GM21360 (cell line): ENCODE results near the gene FAM120B.

ENCODE experiments used
- ATAC-seq: cut with Tn5 transposase; IDR thresholded peaks from one replicate; pipeline ENCODE4 v1.9.1; 2021; ENCODE audit warnings: mild to moderate bottlenecking, moderate library complexity; ENCODE audit not compliant: unreplicated experiment

Gene FAM120B

DNA sequence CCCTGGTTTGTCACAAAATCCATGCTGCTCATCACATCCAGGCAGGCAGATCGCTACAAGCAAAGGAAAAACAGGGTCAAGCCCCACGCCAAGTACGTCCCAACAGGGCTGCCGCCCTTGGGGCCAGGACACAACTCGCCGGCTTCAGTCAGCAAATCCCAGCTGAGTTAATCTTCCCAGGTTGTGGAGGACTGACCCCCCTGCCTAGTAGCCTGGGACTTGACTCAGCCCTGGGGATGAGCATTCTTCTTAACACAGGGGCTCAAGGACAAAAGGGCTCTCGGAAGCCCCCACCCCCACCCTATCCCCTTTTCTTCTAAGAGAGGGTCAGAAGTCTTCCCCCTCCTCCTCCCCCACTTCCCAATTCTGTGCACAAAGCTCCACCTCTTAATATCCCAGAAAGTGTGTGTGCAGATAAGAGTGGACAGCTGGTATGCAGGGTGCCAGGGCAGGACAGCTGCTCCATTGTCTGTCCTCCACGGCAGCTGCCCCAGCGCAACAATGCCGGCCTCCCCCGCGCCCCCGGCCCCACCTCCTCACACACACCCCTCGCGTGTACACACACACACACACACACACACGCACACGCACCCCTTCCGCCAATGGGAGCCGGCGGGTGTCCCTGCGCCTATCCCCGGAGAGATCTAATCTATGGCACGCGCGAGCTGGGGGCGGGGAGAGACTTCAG, 20.2 kb upstream of the FAM120B start:
- ATAC-seq: no peak

DNA sequence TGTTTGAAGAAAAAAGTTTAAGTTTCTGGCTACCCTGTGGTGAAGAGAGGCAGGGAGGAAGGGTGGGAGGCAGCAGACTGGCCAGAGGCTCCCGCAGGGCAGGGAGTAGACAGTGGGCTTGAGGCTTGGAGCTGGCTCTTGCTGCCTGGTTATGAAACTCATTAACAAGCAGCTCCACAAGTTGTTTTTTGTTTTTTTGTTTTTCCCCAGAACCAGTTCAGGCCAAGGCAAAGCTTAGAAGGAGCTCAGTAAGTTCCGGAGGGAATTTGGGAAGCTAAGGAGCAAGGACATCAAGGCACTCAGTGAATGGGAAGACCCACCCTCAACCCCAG, 19.7 kb upstream of the FAM120B start:
- ATAC-seq: no peak

DNA sequence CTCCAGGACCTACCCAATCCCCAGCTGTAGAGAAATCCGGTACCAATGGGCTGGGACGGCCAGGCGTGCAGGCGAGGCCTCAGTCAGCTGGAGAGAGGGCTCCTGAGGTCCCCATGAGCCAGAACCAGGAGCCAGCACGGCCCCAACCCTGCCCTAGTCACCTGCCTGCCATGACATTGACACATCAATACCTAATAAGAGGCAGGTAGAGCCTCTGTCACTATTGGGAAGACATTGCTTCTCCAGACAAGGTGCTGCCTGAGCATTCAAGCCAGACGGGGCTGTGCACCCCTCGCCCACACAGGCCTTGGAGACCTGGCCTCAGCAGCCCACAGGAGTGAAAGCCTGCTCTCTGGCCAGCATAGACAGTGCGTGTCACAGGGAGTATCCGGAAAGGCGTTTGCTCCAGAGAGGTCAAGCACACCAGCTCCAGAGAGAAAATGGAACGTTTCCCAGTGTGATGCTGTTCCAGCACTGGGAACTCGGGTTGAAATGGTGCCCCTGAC, 19.1 kb upstream of the FAM120B start:
- no peak for ATAC-seq

DNA sequence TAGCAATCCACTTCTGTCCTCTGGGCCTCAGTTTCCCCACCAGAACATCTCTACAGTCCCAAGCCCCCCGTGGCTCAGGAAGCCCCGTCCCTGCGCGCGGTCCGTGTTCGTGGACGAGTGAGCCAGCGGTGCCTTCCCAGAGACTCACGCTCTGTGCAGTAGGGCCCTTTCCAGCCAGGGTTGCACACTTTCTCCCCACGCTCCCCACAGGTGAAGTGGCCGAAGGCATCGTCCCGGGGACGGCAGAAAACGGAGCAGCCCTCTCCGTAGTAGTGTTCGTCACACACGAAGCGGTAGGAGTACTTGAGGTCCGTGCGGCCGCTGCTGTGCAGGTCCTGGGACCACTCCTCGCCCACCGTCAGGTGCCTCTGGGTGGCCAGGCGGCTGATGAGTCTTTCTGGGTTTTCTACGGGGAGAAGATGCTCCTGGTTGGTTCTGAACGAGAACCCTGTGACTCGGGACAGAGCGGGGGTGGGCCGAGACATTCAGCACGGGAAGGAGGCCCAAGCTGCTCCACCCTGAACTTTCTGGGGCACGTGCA, 18.4 kb upstream of the FAM120B start:
- ATAC-seq: no peak

DNA sequence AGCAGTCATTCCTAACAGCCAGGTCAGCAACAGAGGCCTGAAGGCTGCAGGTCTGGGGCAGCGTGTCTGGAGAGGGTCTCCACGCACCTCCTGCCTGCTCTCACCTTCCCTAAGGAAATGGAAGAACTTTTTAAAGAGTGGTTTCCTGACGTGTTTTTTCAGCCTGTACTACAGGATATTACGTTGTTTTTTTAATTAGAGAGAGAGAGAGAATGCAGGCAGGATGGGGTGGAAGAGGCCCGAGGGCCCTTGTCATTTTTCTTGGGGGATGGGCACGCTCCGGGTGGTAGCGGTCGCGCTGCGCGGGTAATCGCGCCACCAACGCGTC, 17.7 kb upstream of the FAM120B start:
- no peak for ATAC-seq

DNA sequence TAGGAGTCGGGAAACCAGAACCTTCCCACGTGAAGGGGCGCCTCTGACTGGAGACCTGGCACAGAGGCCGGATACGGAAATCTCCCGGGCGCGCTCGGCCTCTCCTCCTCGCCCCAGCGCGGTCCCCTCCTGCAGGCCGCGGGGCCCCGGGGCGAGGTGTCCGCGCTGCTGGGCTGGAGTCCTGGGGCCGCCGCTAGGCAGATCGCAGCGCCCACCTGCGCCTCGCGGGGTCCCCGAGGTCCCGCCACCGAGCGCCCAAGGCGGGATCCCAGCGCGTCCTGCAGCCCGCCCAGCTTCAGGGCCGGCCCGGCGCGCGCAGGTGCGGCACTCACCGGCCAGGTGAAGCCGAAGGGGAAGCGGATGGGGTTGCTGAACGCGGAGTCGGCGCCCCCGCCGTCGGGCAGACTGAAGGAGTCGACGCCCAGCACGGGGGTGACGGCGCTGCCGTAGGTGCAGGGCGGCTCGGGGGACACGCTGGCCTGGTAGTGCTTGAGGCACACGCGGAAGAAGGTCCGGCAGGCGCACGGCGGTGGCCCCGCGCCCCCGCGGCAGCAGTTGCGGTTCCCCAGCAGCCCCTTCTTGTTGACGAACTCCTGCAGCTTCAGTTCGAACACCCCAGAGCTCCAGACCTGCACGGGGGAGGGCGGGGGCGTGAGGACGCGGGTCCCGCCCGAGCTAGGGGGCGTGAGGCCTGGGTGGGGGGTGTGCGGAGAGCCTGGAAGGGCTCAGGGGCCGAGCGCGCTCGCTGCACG, 17.2 kb upstream of the FAM120B start:
- ATAC-seq: no peak

DNA sequence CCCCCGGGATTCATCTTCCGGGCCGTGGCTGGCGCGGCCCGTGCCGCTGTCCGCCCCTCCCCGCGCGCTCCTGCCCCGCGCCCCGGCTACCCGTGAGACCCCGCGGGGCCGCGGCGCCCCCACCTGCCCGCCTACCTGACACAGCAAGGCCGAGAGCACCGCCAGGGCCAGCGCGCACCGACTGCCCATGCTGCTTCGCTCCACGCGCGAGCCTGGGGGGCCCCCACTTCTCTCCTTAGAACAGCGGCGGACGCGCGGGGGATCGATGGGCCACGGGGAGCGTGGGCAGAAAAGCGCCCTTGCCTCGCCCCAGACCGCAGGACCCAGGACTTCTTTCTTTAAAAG, 16.6 kb upstream of the FAM120B start:
- ATAC-seq: no peak

DNA sequence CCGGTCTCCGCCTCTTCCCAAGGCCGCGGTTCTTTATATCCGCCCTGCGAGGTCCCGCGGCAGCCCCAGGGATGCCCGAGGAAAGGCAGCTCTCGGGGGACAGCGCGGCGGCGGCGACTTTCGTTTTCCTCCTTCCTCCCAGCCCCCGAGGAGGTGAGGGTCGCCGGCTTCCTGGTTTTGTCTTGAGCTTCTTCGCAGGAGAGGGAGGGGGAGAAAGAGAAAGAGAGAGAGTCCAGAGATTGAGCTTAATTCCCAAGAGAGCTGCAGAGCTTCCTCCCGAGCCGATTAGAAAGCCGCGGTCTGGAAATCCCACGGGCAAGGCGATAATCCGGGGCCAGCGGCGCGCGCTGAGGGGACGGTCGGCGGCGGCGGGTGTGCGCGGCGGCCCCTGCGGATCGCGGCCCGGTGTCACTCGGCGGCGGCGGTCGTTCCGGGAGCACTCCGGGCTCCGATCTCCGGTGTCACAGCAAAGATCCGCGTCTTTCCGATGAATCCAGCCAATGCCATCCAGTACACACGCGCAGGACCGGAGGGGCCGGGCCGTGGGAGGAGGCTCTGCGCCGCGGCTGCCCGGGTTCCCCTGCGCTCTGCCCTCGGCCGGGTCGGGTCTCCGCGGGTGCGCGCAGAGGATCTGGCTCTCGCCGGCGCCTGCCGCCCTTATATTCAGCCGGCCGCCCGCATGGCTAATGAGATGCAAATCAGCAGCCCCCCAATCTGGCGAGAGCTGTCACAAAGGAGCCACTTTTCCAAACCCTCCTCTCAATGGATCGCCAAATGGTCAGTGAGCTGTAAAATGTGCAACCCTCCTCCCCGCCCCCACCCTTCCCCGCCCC, 16.0 kb upstream of the FAM120B start, which contains the start of gene DLL1:
DLL1 (minus strand) TSS at position 783 of the 833 bp plus-strand sequence. CDS start 939 bp downstream, outside the sequence.
- ATAC-seq: no peak

DNA sequence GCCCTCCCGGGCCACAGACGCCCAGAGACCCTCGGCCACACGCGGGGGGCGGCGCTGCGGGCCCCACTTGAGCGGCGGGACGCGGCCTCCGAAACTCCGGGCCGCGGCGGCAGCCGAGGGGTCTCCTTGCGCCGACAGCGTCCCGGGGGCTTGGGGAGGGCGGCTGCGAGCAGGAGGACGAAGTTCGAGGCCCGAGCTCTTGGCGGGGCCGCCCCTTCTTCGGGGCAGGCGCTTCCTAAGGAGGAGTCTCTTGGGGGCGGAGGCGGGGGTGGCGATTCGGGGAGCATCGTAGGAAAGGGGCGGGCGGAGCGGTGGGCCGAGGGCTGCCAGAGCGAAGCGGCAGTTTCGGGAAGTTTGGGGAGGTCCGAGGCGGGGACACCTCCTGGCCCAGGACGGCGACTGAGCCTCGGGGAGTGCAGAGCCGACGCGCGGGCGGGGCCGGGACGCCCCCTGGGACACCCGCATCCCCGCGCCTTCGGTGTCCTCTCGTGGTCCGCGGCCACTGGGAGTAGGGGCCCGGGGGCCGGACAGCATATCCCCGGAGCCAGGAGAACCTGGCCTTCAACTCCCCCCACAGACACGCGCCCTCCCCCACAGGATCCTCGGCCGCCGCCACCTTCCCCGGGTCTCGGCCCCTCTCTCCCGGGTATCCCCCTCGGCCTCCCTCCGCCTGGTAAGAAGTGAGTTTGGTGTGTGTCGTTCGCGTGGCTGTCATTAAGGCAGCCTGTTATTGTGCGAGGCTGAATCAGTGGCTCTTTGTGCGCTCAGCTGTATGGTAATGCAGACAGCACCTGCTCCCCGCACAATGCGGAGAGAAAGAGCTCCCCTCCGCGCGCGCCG, 15.1 kb upstream of the FAM120B start:
- ATAC-seq: no peak

DNA sequence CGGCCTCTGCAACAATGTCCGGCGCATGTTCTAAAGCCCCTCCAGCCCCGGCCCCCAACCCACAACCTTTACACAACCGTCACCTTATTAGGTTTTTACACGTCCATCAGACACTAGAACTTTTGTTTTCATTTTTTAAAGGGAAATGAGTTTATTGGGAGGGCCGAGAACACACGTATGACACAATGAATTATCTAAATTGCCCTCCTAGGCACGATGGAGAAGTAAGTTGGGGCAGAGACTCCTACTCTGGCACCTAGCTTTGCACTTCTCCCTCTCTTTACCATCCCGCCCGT, 14.5 kb upstream of the FAM120B start:
- no peak for ATAC-seq

DNA sequence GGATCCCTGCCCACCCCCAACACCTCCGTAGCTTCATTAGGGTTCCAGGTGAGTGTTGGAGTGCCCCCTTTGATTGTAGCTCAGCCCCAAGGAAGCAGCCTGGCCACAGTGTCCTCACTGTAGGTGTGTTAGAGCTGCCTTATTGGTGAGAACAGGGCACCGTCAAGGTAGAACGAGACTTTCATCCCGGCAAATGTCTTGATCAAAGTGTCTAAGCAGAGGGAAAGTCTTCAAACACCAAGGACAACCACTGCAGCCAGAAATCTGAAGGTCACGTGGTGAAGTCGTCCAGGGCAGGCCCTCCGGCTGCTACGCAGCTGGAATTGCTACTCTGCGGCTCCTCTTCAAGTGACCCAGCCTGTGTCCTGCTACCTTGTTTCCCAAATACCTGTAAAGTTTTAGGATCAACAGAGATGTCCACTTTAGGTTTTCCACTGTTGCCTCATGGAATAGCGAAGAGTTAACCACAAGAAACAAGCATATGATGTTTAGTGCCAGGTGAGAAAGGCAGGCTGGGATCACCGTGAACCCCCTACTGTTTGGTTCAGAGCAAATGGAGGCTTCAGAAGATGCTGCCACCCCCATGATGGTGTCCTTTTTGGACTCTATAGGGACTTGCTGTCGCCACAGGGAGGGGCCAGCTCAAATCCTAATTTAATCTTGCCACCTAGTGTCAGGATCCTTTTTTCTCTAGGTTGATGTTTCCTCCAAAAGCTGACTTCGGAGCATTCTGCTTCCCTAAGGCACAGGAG, 14.0 kb upstream of the FAM120B start:
- no peak for ATAC-seq

DNA sequence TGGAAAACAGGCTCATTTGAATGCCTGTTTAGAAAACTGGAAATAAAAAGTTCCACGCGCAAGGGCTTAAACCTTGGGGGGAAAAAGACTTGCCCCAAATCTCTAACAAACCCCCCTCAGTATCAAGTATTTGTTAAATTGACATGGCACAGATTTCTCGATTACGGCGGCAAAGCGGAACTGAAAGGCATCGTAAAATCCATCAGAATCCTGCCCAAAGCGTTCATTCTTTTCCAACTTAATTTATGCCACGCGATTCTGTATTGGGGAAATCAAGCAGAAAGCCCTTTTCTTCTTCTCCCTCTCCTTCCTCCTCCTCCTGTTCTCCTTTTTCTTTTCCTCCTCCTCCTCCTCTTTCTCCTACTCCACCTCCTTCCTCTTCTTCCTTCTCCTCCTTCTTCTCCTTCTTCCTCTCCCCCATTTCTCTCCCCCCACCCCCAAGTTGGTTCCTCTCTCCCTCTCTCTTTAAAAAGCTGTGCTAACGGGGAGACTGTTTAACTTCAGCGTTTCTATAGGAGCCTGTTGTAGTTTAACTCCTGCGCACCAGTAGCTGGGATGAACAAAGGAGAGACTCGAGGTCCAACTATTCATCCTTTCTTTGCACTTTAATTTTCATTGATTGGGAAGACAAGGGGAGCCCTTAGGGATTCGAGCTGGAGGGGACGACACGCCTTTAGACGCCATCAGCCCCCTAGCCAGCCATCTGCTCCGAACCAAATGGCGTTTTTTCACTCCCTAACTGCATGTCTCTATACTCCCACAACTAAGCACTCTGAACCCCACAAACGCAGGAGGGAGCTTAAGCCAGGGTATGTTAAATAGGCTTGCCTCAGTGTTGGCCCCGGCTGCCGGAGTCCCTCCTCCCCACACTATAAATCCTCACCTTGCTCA, 13.0 kb upstream of the FAM120B start:
- no peak for ATAC-seq

DNA sequence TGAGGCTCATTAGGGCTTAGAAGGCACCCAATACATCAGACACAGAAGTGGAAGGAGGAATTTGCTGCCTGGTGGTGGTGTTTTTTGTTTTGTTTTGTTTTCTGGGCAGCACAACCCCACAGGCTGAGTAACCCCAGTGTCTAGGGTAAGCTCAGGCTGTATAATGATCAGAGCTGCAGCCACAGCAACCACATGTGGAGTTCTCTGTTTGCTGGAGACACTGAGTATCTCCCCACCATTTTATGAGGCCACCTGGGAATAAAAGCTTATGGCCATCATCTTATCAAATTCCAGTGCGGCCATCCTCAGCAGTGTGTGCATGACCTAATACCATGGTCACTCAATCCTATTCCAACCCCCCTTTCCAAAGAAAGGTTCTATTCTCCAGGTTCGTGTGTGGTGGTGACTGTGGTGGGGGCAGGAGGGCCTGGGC, 12.2 kb upstream of the FAM120B start:
- no peak for ATAC-seq

DNA sequence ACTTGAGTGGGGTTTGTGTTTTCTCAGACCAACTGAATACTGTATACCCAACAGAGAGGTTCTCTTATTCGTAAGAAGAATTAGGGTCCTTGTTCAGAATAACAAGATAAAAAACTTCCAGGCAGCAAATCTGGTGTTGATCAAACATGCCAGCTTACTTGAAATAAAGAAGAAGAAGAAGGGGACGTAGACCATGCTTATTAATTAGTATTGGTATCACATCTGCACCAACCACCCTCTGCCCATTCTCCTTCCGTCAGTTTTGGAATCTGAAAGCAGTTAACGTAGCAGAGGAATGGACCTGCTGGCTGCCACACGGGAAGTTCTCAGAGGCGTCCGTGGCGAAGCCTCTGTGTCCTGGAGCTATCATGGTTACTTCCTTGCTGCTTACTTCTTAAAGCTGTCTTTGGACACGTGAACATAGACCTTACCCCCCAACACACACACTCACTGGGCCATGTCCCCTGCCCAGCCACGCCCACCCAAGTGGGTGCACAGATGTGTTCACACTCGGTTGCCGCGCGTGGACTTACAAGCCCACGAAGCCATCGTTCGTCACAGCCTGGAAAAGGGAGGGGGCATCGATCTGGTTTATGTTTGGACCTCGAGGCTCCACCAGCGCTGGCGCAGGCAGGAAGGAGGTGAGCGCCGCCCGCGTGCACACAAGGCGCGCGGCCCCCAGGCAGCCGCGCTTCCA, 11.6 kb upstream of the FAM120B start:
- peak; percentile 3 for ATAC-seq

DNA sequence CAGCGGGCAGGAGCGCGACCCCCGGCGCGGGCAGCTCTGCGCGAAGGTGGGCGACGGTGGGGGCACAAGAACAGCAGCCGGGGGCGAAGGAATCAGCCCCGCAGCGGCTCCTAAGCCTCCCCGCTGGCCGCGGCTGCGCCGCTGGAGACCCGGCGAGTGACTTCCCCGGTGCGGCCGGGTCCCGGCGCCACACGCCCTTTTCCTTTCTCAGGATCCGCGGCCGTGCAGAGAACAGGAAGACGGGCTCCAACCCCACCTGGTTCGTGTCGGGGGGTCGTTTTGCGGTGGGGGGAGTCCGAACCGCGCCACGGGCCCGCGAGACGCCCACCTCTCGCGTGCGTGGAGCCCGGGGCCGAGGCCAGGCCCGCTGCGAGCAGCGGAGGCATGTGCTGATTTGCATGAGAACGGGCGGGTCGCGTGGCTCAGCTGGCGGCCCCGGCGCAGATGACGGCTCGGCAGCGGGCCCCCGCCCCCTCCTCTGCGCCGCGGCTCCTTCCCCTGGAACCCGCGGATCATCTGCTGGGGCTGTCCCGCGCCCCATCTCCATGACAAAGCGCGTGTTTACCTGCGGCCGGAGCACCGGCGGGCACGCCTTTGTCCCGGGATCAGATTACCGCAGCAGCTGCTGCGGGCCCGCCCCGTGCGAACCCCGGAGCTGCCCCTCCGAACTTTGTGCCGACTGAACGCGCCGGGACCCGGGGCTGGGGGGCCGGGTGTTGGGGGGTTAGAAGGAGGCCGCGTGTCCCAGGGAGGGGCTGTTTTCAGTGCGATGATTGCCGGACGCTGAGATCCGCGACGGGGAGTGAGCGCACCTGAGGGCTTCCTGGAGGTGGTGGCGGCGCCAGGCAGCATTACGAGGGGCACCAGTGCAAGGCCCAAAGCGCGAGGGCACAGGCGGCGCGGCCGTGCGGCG, 10.8 kb upstream of the FAM120B start:
- peak; percentile 49 for ATAC-seq

DNA sequence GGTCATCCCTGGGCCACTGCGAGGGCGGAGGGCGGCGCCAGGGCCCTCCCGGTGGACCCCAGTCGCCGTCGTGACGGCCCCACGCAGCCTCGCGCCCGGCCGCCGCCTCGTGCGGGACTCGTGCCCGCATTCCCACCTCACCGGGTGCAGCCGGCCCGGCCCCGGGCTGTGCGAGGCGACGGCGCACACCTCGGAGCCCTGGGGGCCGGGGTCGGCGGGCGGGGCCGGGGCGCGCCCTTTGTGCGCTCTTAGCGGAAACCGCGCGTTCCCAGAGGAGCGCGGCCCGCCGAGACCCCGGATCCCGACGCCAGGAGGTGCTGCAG, 10.2 kb upstream of the FAM120B start:
- no peak for ATAC-seq

DNA sequence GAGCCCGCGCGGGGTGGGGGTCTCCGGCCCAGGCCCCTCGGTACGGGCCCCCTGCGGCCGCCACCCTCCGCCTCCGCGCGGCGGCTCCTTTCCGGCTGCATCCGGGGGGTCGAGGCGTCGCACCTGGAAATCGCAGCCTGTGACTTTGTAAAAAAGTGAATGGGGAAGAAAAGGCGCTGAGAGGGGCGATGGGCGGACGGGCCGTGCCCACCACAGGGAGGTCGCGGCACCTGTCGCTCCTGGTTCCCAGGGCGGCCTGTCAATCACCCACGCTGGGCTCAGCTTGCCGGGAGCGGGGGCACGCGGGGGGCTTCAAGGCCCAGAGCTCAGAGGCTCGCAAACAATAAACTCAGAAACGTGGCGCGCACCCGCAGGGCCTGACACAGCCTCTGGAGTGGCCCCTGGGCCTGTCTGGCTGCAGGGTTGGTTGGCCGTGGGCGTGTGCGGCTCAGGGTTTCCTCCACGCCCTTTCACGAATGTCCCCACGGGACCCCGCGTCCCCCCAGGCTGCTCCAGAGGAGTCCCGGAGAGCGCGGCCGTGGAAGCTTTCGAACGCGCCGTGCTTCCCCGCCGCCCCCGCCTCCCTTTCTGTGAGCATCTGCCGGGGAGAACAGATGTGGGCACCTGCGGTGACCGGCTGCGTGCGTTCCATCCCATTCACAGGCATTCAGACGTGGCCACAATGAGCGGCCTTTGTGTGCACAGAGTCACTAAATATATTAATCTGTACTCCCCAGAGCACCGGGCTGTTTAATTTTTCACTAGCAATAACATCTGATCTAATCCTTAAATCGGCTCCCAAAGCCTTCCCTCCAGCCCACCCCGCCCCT, 9.6 kb upstream of the FAM120B start:
- ATAC-seq: no peak
